ENCODE data around the gene DROSHA.

DROSHA gene

GRCh38 chr5:31477516-31477915 is 54.4 kb downstream of the DROSHA start:
- no peak overlapping the region for H3K4me3 ChIP-seq (replicated peaks; ENCODE audit: low read depth, low read length)
- no peak for TF ChIP-seq CTCF (IDR thresholded peaks at IDR 0.05; ENCODE audit: low read length, missing control alignments)
- no peak for DNase-seq (ENCODE audit: low read depth)

GRCh38 chr5:31476738-31477141 is 55.2 kb downstream of the DROSHA start:
- no peak for DNase-seq (ENCODE audit: low read depth)
- TF ChIP-seq CTCF (IDR thresholded peaks at IDR 0.05; ENCODE audit: low read length, missing control alignments): no peak
- H3K4me3 ChIP-seq (replicated peaks; ENCODE audit: low read depth, low read length): no peak overlapping the region

GRCh38 chr5:31471916-31472315 is 60.0 kb downstream of the DROSHA start:
- no peak overlapping the region for H3K4me3 ChIP-seq (replicated peaks; ENCODE audit: low read depth, low read length)
- peak; percentile 14 for DNase-seq (ENCODE audit: low read depth)
- TF ChIP-seq CTCF (IDR thresholded peaks at IDR 0.05; ENCODE audit: low read length, missing control alignments): no peak

- DNase-seq (ENCODE audit: low read depth): no peak
- no peak for TF ChIP-seq CTCF (IDR thresholded peaks at IDR 0.05; ENCODE audit: low read length, missing control alignments)
- H3K4me3 ChIP-seq (replicated peaks; ENCODE audit: low read depth, low read length): no peak overlapping the region
Measured at GRCh38 chr5:31471040-31471439, 60.9 kb downstream of the DROSHA start.

GRCh38 chr5:31470608-31471007 is 61.3 kb downstream of the DROSHA start:
- H3K4me3 ChIP-seq (replicated peaks; ENCODE audit: low read depth, low read length): no peak overlapping the region
- peak; percentile 62 for DNase-seq (ENCODE audit: low read depth)
- TF ChIP-seq CTCF (IDR thresholded peaks at IDR 0.05; ENCODE audit: low read length, missing control alignments): no peak

GRCh38 chr5:31469886-31470285 is 62.0 kb downstream of the DROSHA start:
- TF ChIP-seq CTCF (IDR thresholded peaks at IDR 0.05; ENCODE audit: low read length, missing control alignments): no peak
- no peak for DNase-seq (ENCODE audit: low read depth)
- H3K4me3 ChIP-seq (replicated peaks; ENCODE audit: low read depth, low read length): no peak overlapping the region

GRCh38 chr5:31469466-31469865 is 62.4 kb downstream of the DROSHA start:
- TF ChIP-seq CTCF (IDR thresholded peaks at IDR 0.05; ENCODE audit: low read length, missing control alignments): no peak
- no peak for DNase-seq (ENCODE audit: low read depth)
- no peak overlapping the region for H3K4me3 ChIP-seq (replicated peaks; ENCODE audit: low read depth, low read length)
